PC-3 (cell line): Measurements from ENCODE around the gene CCNF. TPM values are rescaled to one million over a fixed set of nuclear protein-coding genes. Genes with fewer than 3 reads are reported as not detected.

Experiments
- ATAC-seq: fragments of 200-7000 bp; cut with Tn5 transposase; 2 replicates; pipeline ENCODE4 v1.9.1; 2020; ENCODE audit warnings: mild to moderate bottlenecking, moderate library complexity
- BruUV-seq: library from RNA; stranded (reverse); fragments of 400-500 nt; replicated peaks from 2 replicates; lab custom pipeline; 2021; lab: Mats Ljungman, UMichigan
- CTCF ChIA-PET: fragments of 300-600 bp; sonication (Branson Sonifier 250); formaldehyde crosslinking; loops from one replicate; lab custom pipeline; 2022; ENCODE audit warnings: antibody characterized with exemption; lab: Charles Lee
- POLR2A ChIA-PET: fragments of 300-600 bp; sonication (Branson Sonifier 250); formaldehyde crosslinking; loops from one replicate; lab custom pipeline; 2022; ENCODE audit warnings: antibody characterized with exemption; ENCODE audit not compliant: unreplicated experiment; lab: Charles Lee
- DNase-seq: peaks from one replicate; pipeline ENCODE4 v3.0.0-alpha.2; 2015
- H2AFZ ChIP-seq: fragments of 300-600 bp; sonication (generic); 2 replicates; pipeline ENCODE4 v1.6.0; 2016; ENCODE audit warnings: antibody characterized with exemption, low read length
- H3F3A ChIP-seq: fragments of 300-600 bp; sonication (generic); one replicate; pipeline ENCODE4 v1.6.0; 2017; ENCODE audit warnings: antibody characterized with exemption, low read length, control low read depth, mild to moderate bottlenecking; ENCODE audit not compliant: unreplicated experiment
- H3K27ac ChIP-seq: fragments of 300-600 bp; sonication (generic); 2 replicates; pipeline ENCODE4 v1.5.1; 2016; ENCODE audit warnings: mild to moderate bottlenecking, low read length
- H3K27me3 ChIP-seq: fragments of 300-600 bp; sonication (generic); 2 replicates; pipeline ENCODE4 v1.6.1; 2016; ENCODE audit warnings: low read length, mixed read lengths
- H3K36me3 ChIP-seq: fragments of 300-600 bp; sonication (generic); 2 replicates; pipeline ENCODE4 v1.6.1; 2016; ENCODE audit warnings: low read depth, mixed run types, low read length, mixed read lengths
- H3K4me1 ChIP-seq: fragments of 300-600 bp; sonication (generic); 2 replicates; pipeline ENCODE4 v1.5.1; 2016; ENCODE audit warnings: low read length; ENCODE audit not compliant: insufficient read depth
- H3K4me2 ChIP-seq: fragments of 300-600 bp; sonication (generic); 2 replicates; pipeline ENCODE4 v1.6.0; 2016; ENCODE audit warnings: low read length
- H3K4me3 ChIP-seq: fragments of 300-600 bp; sonication (generic); 2 replicates; pipeline ENCODE4 v1.5.1; 2016; ENCODE audit warnings: mild to moderate bottlenecking, low read length, mixed read lengths
- H3K79me2 ChIP-seq: fragments of 300-600 bp; sonication (generic); 2 replicates; pipeline ENCODE4 v1.6.1; 2017; ENCODE audit warnings: low read length, mixed read lengths
- H3K9ac ChIP-seq: fragments of 300-600 bp; sonication (generic); 2 replicates; pipeline ENCODE4 v1.6.0; 2016; ENCODE audit warnings: mild to moderate bottlenecking, low read length
- H3K9me2 ChIP-seq: fragments of 300-600 bp; sonication (generic); replicated peaks from 2 replicates; pipeline ENCODE4 v1.6.1; 2016; ENCODE audit warnings: mixed run types, low read length, mixed read lengths
- H3K9me3 ChIP-seq: fragments of 300-600 bp; sonication (generic); 2 replicates; pipeline ENCODE4 v1.6.1; 2016; ENCODE audit warnings: low read length, mixed read lengths
- H4K20me1 ChIP-seq: fragments of 300-600 bp; sonication (generic); 2 replicates; pipeline ENCODE4 v1.6.1; 2016; ENCODE audit warnings: low read length, mixed read lengths
- EZH2 ChIP-seq: fragments of 300-600 bp; sonication (generic); IDR thresholded peaks from one replicate; pipeline ENCODE4 v1.6.1; 2017; ENCODE audit warnings: antibody characterized with exemption, mild to moderate bottlenecking, low read length; ENCODE audit not compliant: unreplicated experiment
- EZH2phosphoT487 ChIP-seq: fragments of 300-600 bp; sonication (generic); IDR thresholded peaks from 2 replicates; pipeline ENCODE4 v1.6.1; 2018; ENCODE audit warnings: mild to moderate bottlenecking, antibody characterized with exemption, low read length, borderline replicate concordance
- intact Hi-C: fragments of 100-400 bp; cut with micrococcal nuclease; formaldehyde crosslinking; loops from 2 replicates; pipeline ENCODE4 v1.9.0; 2023
- total RNA-seq: library from RNA; depleted of rRNA; stranded (reverse); fragments of >200 nt; gene quantifications from 2 replicates; pipeline ENCODE4 v1.2.3, GENCODE V29; 2014
- TF ChIP-seq, protein P1 (sequence below): fragments of 300-600 bp; sonication (generic); conservative IDR thresholded peaks from 2 replicates; pipeline ENCODE4 v1.5.1; 2017; ENCODE audit warnings: antibody characterized with exemption, low read depth, mild to moderate bottlenecking, low read length

The CCNF gene
- total RNA-seq, 1 experiment from 2014 or later, result 26.8 TPM

DNA sequence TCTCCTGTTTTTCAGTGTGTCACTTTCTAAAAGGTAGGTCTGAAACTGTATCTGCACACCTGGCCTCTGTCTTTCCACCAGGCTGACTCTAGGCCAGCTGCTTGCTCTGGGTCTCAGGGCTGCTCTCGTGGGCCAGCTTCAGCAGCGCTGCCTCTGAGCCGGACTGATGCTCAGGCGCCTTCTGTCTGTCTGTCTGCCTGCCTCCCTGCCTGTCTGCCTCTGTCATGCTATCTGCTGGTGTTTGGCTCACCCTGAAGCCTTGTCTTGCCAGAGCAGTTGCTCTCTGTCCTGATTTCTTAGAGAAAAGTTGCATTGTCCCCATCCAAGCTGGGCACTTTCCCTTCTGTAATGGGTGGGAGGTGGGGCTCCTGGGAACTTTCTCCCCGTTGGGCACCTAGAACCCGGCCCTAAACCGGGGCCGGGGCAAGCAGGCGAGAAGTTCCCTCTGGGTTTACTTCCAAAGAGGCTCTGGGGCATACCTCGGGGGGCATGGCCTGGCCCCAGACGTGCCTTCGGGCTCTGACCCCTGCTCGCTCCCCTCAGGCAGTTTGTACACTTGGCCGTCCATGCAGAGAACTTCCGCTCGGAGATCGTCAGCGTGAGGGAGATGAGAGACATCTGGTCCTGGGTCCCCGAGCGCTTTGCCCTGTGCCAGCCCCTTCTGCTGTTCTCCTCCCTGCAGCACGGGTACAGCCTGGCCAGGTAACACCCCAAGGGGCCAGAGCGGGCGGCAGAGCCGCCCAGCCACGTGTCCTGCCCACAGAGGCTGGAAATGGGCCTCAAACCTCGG, 68.6 kb downstream of the CCNF start:
- BruUV-seq, result no TSS peak
- Histone ChIP-seq H3K4me3 (no peak overlapping the region), H3K4me2 (no peak overlapping the region), H3K27me3 (no peaks in the 10 kb centered on the region), H2AFZ (no peak overlapping the region), H3K9me3 (no peaks in the 10 kb centered on the region), H3K9me2 (no peaks in the 10 kb centered on the region), H3F3A (no peaks in the 10 kb centered on the region), H3K9ac (no peak overlapping the region), H3K4me1 (no peaks in the 10 kb centered on the region), H3K27ac (no peak overlapping the region), H4K20me1 (no peaks in the 10 kb centered on the region), H3K36me3 (no peaks in the 10 kb centered on the region), H3K79me2 (no peaks in the 10 kb centered on the region)
- ChIA-PET CTCF (no interaction called here), POLR2A (no interaction called here)
- TF ChIP-seq EZH2phosphoT487 (no peak), EZH2 (no peak)
- TF ChIP-seq, protein P1, sequence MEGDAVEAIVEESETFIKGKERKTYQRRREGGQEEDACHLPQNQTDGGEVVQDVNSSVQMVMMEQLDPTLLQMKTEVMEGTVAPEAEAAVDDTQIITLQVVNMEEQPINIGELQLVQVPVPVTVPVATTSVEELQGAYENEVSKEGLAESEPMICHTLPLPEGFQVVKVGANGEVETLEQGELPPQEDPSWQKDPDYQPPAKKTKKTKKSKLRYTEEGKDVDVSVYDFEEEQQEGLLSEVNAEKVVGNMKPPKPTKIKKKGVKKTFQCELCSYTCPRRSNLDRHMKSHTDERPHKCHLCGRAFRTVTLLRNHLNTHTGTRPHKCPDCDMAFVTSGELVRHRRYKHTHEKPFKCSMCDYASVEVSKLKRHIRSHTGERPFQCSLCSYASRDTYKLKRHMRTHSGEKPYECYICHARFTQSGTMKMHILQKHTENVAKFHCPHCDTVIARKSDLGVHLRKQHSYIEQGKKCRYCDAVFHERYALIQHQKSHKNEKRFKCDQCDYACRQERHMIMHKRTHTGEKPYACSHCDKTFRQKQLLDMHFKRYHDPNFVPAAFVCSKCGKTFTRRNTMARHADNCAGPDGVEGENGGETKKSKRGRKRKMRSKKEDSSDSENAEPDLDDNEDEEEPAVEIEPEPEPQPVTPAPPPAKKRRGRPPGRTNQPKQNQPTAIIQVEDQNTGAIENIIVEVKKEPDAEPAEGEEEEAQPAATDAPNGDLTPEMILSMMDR, result no peak
- intact Hi-C loops, result no loop called here
- ATAC-seq, result no peak
- no peak for DNase-seq

DNA sequence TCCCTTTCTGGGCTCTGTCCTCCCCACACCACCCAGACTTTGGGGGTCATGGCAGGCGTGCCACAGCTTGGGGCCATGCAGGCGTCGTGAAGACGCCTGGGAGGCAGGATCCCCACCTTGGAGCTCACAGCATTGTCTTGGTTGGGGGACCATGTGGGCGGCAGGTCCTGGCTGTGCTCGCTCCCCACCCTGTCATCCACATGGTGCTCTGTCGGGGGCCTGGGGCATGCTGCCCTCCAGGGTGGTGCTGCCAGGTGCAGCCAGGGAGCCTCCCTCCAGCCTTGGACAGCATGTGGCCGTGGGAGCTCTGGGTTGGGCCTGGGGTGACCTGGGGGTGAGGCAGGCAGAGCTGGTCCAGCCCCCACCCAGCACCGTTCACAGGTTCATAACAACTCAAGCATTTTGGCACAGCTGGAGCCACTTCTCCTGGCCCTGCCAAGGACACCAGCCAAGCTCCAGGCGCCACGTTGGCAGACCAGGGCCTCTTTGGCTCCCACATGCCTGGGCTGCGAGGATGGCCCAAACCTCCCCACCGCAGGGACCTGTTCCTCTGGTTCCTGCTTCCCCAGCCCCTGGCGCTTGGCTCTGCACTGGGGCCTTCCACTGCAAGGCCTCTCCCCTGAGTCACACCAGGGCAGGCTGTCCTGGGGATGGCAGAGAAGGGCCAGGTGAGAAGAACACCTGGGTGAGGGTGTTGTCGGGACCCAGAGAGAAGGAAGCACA, 69.4 kb downstream of the CCNF start:
- DNase-seq, result no peak
- no peaks in the 10 kb centered on the region for H3K27me3 ChIP-seq
- no peaks in the 10 kb centered on the region for H3F3A ChIP-seq
- TF ChIP-seq, protein P1, result no peak
- TF ChIP-seq EZH2phosphoT487 (no peak), EZH2 (no peak)
- no peak overlapping the region for H3K4me3 ChIP-seq
- H3K4me1 ChIP-seq, result no peaks in the 10 kb centered on the region
- no peaks in the 10 kb centered on the region for H4K20me1 ChIP-seq
- POLR2A ChIA-PET, result no interaction called here
- intact Hi-C loops, result no loop called here
- H3K36me3 ChIP-seq, result no peaks in the 10 kb centered on the region
- no peak overlapping the region for H2AFZ ChIP-seq
- no peak overlapping the region for H3K27ac ChIP-seq
- H3K4me2 ChIP-seq, result no peak overlapping the region
- H3K9ac ChIP-seq, result no peak overlapping the region
- no TSS peak for BruUV-seq
- no peaks in the 10 kb centered on the region for H3K9me3 ChIP-seq
- CTCF ChIA-PET, result no interaction called here
- ATAC-seq, result no peak; the same call in 1 of the 2 replicates
- no peaks in the 10 kb centered on the region for H3K79me2 ChIP-seq
- no peaks in the 10 kb centered on the region for H3K9me2 ChIP-seq

DNA sequence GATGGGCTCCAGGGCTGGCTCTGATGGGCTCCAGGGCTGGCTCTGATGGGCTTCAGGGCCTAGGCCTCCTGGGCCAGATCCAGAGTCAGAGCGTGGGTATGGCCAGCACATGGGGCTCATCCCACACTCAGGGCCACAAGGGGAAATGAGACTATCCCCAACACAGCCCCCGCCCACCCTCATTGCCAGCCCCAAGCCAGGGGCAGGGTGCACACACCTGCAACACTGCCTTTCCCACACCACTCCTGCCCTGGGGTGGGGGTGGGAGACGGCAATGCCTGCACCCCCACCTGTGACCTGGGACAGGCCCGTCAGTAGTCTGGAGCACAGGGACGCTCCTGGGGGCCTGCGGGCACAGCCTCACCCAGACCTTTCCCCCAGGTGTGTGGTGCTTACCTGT, 70.2 kb downstream of the CCNF start:
- Histone ChIP-seq H3K4me1 (no peaks in the 10 kb centered on the region), H3K4me2 (no peak overlapping the region), H3K4me3 (no peak overlapping the region), H3K27me3 (no peaks in the 10 kb centered on the region), H3K27ac (no peak overlapping the region), H4K20me1 (no peaks in the 10 kb centered on the region), H3K79me2 (no peaks in the 10 kb centered on the region), H3K9me2 (no peaks in the 10 kb centered on the region), H3K36me3 (no peaks in the 10 kb centered on the region), H2AFZ (no peak overlapping the region), H3K9me3 (no peaks in the 10 kb centered on the region), H3K9ac (no peak overlapping the region), H3F3A (no peaks in the 10 kb centered on the region)
- intact Hi-C loops, result no loop called here
- ChIA-PET POLR2A (no interaction called here), CTCF (no interaction called here)
- no peak for DNase-seq
- no TSS peak for BruUV-seq
- TF ChIP-seq, protein P1, result no peak
- TF ChIP-seq EZH2 (no peak), EZH2phosphoT487 (no peak)
- no peak for ATAC-seq
